ENCODE results near the gene HBA1. TPM values are rescaled to one million over a fixed set of nuclear protein-coding genes. Genes with fewer than 3 reads are reported as not detected.
"Not testable (repeated sequence)": the region's sequence is repeated elsewhere in the genome, so short reads cannot be mapped to it uniquely, and the experiment has no call there.

The HBA1 gene
- 10 to 100 TPM in 1 of 5 experiments, 1 to 10 TPM in 2, not detected in 2; 1.1 to 33.5 (median 2.2) TPM for total RNA-seq
- polyA plus RNA-seq: not detected
- not detected for total RNA-seq

GRCh38 chr16:176477-177382, at the start of gene HBA1:
Gene HBA1 (plus strand): TSS chr16:176680. CDS start chr16:176717, 37 bp downstream.
- H3K27ac ChIP-seq (ENCODE audit: low read depth, low read length); intact Hi-C loops (cut with micrococcal nuclease); H3K9me3 ChIP-seq (ENCODE audit: control insufficient read depth in 2 of 3, low read length in 3 of 3); CTCF ChIA-PET; H3K36me3 ChIP-seq (ENCODE audit: control insufficient read depth in 2 of 3, insufficient read depth in 3 of 3, low read length in 3 of 3); H3K4me1 ChIP-seq (ENCODE audit: control insufficient read depth in 2 of 2, insufficient read depth in 2 of 2, low read length in 2 of 2); POLR2A ChIA-PET; H3K4me3 ChIP-seq (ENCODE audit: low read length); H3K36me3 Mint-ChIP-seq; H3K9me3 Mint-ChIP-seq; H3K27ac Mint-ChIP-seq: not testable (repeated sequence)
- Mint-ChIP-seq H3K27me3 (peaks cover 30 to 62% (median 36%) of the 10 kb centered on the region in 5 donors), H3K4me1 (peaks cover 0 to 17% (median 11%) of the 10 kb centered on the region in 7 donors), H3K4me3 (peak within 1 kb of the TSS in 8 of 10 donors; percentile 14 to 78 (median 41))
- ATAC-seq (peak; percentile 35), DNase-seq (peak in 1 of 9 donors; percentile 35)
- H3K27me3 ChIP-seq (ENCODE audit: control insufficient read depth in 2 of 2, insufficient read depth in 2 of 2, low read length in 2 of 2): peaks cover 20 to 28% of the 10 kb centered on the region in 2 donors

GRCh38 chr16:129075-129474, 47.4 kb upstream of the HBA1 start:
- ChIA-PET CTCF (no interaction called here), POLR2A (no interaction called here)
- DNase-seq: no peak
- H3K4me1 ChIP-seq (ENCODE audit: control insufficient read depth in 2 of 2, insufficient read depth in 2 of 2, low read length in 2 of 2): peaks cover 0 to 5% of the 10 kb centered on the region in 2 donors
- H3K36me3 ChIP-seq (ENCODE audit: control insufficient read depth in 2 of 3, insufficient read depth in 3 of 3, low read length in 3 of 3): peaks cover 0 to 8% (median 0%) of the 10 kb centered on the region in 3 experiments
- no peaks in the 10 kb centered on the region for H3K27me3 Mint-ChIP-seq
- H3K27ac Mint-ChIP-seq: peak overlapping the region in 1 of 9 donors; percentile 65
- no peak overlapping the region for H3K4me3 ChIP-seq (ENCODE audit: low read length)
- H3K4me1 Mint-ChIP-seq: peaks cover 8 to 48% (median 33%) of the 10 kb centered on the region in 7 donors
- H3K27me3 ChIP-seq (ENCODE audit: control insufficient read depth in 2 of 2, insufficient read depth in 2 of 2, low read length in 2 of 2): no peaks in the 10 kb centered on the region
- no peak overlapping the region for H3K4me3 Mint-ChIP-seq
- no peaks in the 10 kb centered on the region for H3K9me3 ChIP-seq (ENCODE audit: control insufficient read depth in 2 of 3, low read length in 3 of 3)
- intact Hi-C loops (cut with micrococcal nuclease): no loop called here
- H3K27ac ChIP-seq (ENCODE audit: low read depth, low read length): no peak overlapping the region
- peaks cover 0 to 5% (median 0%) of the 10 kb centered on the region in 5 donors for H3K36me3 Mint-ChIP-seq
- no peaks in the 10 kb centered on the region for H3K9me3 Mint-ChIP-seq
- ATAC-seq: no peak

GRCh38 chr16:130533-131173, 45.8 kb upstream of the HBA1 start:
- Mint-ChIP-seq H3K27me3 (no peaks in the 10 kb centered on the region), H3K4me1 (peaks cover 11 to 55% (median 45%) of the 10 kb centered on the region in 7 donors), H3K9me3 (no peaks in the 10 kb centered on the region), H3K27ac (no peak overlapping the region), H3K36me3 (peaks cover 0 to 4% (median 0%) of the 10 kb centered on the region in 5 donors), H3K4me3 (no peak overlapping the region)
- peaks cover 0 to under 1% (median 0%) of the 10 kb centered on the region in 3 experiments for H3K36me3 ChIP-seq (ENCODE audit: control insufficient read depth in 2 of 3, insufficient read depth in 3 of 3, low read length in 3 of 3)
- H3K27ac ChIP-seq (ENCODE audit: low read depth, low read length): no peak overlapping the region
- ChIA-PET CTCF (no interaction called here), POLR2A (no interaction called here)
- DNase-seq: no peak
- H3K4me3 ChIP-seq (ENCODE audit: low read length): no peak overlapping the region
- intact Hi-C loops (cut with micrococcal nuclease): no loop called here
- no peak for ATAC-seq
- no peaks in the 10 kb centered on the region for H3K27me3 ChIP-seq (ENCODE audit: control insufficient read depth in 2 of 2, insufficient read depth in 2 of 2, low read length in 2 of 2)
- H3K9me3 ChIP-seq (ENCODE audit: control insufficient read depth in 2 of 3, low read length in 3 of 3): no peaks in the 10 kb centered on the region
- H3K4me1 ChIP-seq (ENCODE audit: control insufficient read depth in 2 of 2, insufficient read depth in 2 of 2, low read length in 2 of 2): no peaks in the 10 kb centered on the region

- no peaks in the 10 kb centered on the region for H3K4me1 ChIP-seq (ENCODE audit: control insufficient read depth in 2 of 2, insufficient read depth in 2 of 2, low read length in 2 of 2)
- ChIA-PET CTCF (interaction anchor here (0.7 to 1.6 kb wide), 2 partner anchors 25 to 1885 kb away, joined by 3 to 4 read pairs; no protein-coding TSS in a partner anchor), POLR2A (no interaction called here)
- intact Hi-C loops (cut with micrococcal nuclease): no loop called here
- H3K4me3 Mint-ChIP-seq: no peak overlapping the region
- peaks cover 15 to 61% (median 52%) of the 10 kb centered on the region in 7 donors for H3K4me1 Mint-ChIP-seq
- H3K36me3 ChIP-seq (ENCODE audit: control insufficient read depth in 2 of 3, insufficient read depth in 3 of 3, low read length in 3 of 3): no peaks in the 10 kb centered on the region
- DNase-seq (no peak), ATAC-seq (no peak)
- H3K27ac Mint-ChIP-seq: no peak overlapping the region
- no peaks in the 10 kb centered on the region for H3K9me3 Mint-ChIP-seq
- no peaks in the 10 kb centered on the region for H3K27me3 ChIP-seq (ENCODE audit: control insufficient read depth in 2 of 2, insufficient read depth in 2 of 2, low read length in 2 of 2)
- H3K27me3 Mint-ChIP-seq: no peaks in the 10 kb centered on the region
- H3K36me3 Mint-ChIP-seq: peaks cover 0 to 9% (median 3%) of the 10 kb centered on the region in 5 donors
- H3K4me3 ChIP-seq (ENCODE audit: low read length): no peak overlapping the region
- no peak overlapping the region for H3K27ac ChIP-seq (ENCODE audit: low read depth, low read length)
- H3K9me3 ChIP-seq (ENCODE audit: control insufficient read depth in 2 of 3, low read length in 3 of 3): no peaks in the 10 kb centered on the region
These were observed 44.4 kb upstream of the HBA1 start for GRCh38 chr16:132120-132519.

GRCh38 chr16:133716-134115, 42.8 kb upstream of the HBA1 start:
- Mint-ChIP-seq H3K4me3 (peak overlapping the region in 2 of 10 donors; percentile 16 to 27), H3K27me3 (peaks cover 0 to 3% (median 0%) of the 10 kb centered on the region in 5 donors), H3K36me3 (peaks cover 0 to 9% (median 3%) of the 10 kb centered on the region in 5 donors), H3K9me3 (no peaks in the 10 kb centered on the region), H3K4me1 (peaks cover 17 to 74% (median 55%) of the 10 kb centered on the region in 7 donors), H3K27ac (no peak overlapping the region)
- Histone ChIP-seq H3K36me3 (ENCODE audit: control insufficient read depth in 2 of 3, insufficient read depth in 3 of 3, low read length in 3 of 3) (no peaks in the 10 kb centered on the region), H3K27ac (ENCODE audit: low read depth, low read length) (no peak overlapping the region), H3K4me1 (ENCODE audit: control insufficient read depth in 2 of 2, insufficient read depth in 2 of 2, low read length in 2 of 2) (peaks cover 6% of the 10 kb centered on the region in 2 donors), H3K4me3 (ENCODE audit: low read length) (no peak overlapping the region), H3K27me3 (ENCODE audit: control insufficient read depth in 2 of 2, insufficient read depth in 2 of 2, low read length in 2 of 2) (no peaks in the 10 kb centered on the region), H3K9me3 (ENCODE audit: control insufficient read depth in 2 of 3, low read length in 3 of 3) (no peaks in the 10 kb centered on the region)
- ChIA-PET CTCF (interaction anchor here (1.6 kb wide), 1 partner anchor 27 kb away, joined by 4 read pairs; no protein-coding TSS in a partner anchor), POLR2A (no interaction called here)
- DNase-seq (no peak), ATAC-seq (no peak)
- intact Hi-C loops (cut with micrococcal nuclease): no loop called here

GRCh38 chr16:138049-138417, 38.4 kb upstream of the HBA1 start:
- Mint-ChIP-seq H3K27me3 (peaks cover 0 to 6% (median 0%) of the 10 kb centered on the region in 5 donors), H3K36me3 (peaks cover 0 to 5% (median 3%) of the 10 kb centered on the region in 5 donors), H3K9me3 (no peaks in the 10 kb centered on the region), H3K4me3 (peak overlapping the region; percentile 74 to 90 (median 84)), H3K27ac (peak overlapping the region in 7 of 9 donors; percentile 11 to 94 (median 75)), H3K4me1 (peaks cover 9 to 47% (median 26%) of the 10 kb centered on the region in 7 donors)
- ChIA-PET POLR2A (interaction anchor here (0.7 to 0.8 kb wide), 2 partner anchors 44 to 536 kb away, joined by 3 read pairs; no protein-coding TSS in a partner anchor), CTCF (no interaction called here)
- H3K4me3 ChIP-seq (ENCODE audit: low read length): peak overlapping the region; percentile 58
- peak overlapping the region; percentile 68 for H3K27ac ChIP-seq (ENCODE audit: low read depth, low read length)
- peaks cover 6% of the 10 kb centered on the region in 2 donors for H3K4me1 ChIP-seq (ENCODE audit: control insufficient read depth in 2 of 2, insufficient read depth in 2 of 2, low read length in 2 of 2)
- intact Hi-C loops (cut with micrococcal nuclease): loop anchor here (1.0 to 5.0 kb wide), 8 partner anchors 43 to 589 kb away; partner anchors contain the start of genes AXIN1 (in 1 of the 2), CCDC78 (in 1 of the 2), FAM234A (in 1 of the 2) and HAGHL (in 1 of the 2)
- no peaks in the 10 kb centered on the region for H3K36me3 ChIP-seq (ENCODE audit: control insufficient read depth in 2 of 3, insufficient read depth in 3 of 3, low read length in 3 of 3)
- H3K9me3 ChIP-seq (ENCODE audit: control insufficient read depth in 2 of 3, low read length in 3 of 3): no peaks in the 10 kb centered on the region
- ATAC-seq (peak; percentile 24), DNase-seq (peak in 7 of 9 donors; percentile 10 to 55 (median 23))
- no peaks in the 10 kb centered on the region for H3K27me3 ChIP-seq (ENCODE audit: control insufficient read depth in 2 of 2, insufficient read depth in 2 of 2, low read length in 2 of 2)
